Superior temporal gyrus (tissue), 1 donor: ENCODE results near the gene PTK6.

Experiments used
- DNase-seq: peaks from one replicate; pipeline ENCODE4 v3.0.0-alpha.2; 2016; ENCODE audit errors: extremely low spot score

The PTK6 gene

GRCh38 chr20:63557481-63557891, 20.3 kb upstream of the PTK6 start:
- no peak for DNase-seq

- no peak for DNase-seq
These were observed 19.8 kb upstream of the PTK6 start for GRCh38 chr20:63556873-63557478.

- DNase-seq, result no peak
These were observed 18.6 kb upstream of the PTK6 start for GRCh38 chr20:63555661-63556381.

- DNase-seq, result no peak
These were observed 17.4 kb upstream of the PTK6 start for GRCh38 chr20:63554361-63555278.

- DNase-seq, result no peak
These were observed 16.7 kb upstream of the PTK6 start, which contains the start of gene FNDC11 for GRCh38 chr20:63553933-63554290. FNDC11 (plus strand) TSS chr20:63554159; CDS start chr20:63555664, 1,505 bp downstream.

GRCh38 chr20:63553251-63553932, 16.2 kb upstream of the PTK6 start:
- DNase-seq, result no peak

- DNase-seq, result no peak
These were observed 15.5 kb upstream of the PTK6 start for GRCh38 chr20:63552481-63553249.

GRCh38 chr20:63551068-63551467, 13.9 kb upstream of the PTK6 start:
- no peak for DNase-seq

GRCh38 chr20:63549679-63550282, 12.6 kb upstream of the PTK6 start:
- no peak for DNase-seq

- DNase-seq, result no peak
These were observed 11.8 kb upstream of the PTK6 start for GRCh38 chr20:63549019-63549418.

GRCh38 chr20:63548542-63548941, 11.4 kb upstream of the PTK6 start:
- DNase-seq, result no peak

- DNase-seq, result no peak
These were observed 10.7 kb upstream of the PTK6 start, which contains the start of gene SRMS for GRCh38 chr20:63547725-63548480. SRMS (minus strand) TSS chr20:63547749; CDS start chr20:63547463, 286 bp downstream.

- DNase-seq, result no peak
These were observed 10.0 kb upstream of the PTK6 start for GRCh38 chr20:63546956-63547724.

GRCh38 chr20:63546256-63546955, 9.2 kb upstream of the PTK6 start:
- no peak for DNase-seq

- no peak for DNase-seq
These were observed 8.6 kb upstream of the PTK6 start for GRCh38 chr20:63545814-63546213.

GRCh38 chr20:63544958-63545516, 7.9 kb upstream of the PTK6 start:
- no peak for DNase-seq

- DNase-seq, result no peak
These were observed 7.2 kb upstream of the PTK6 start for GRCh38 chr20:63544241-63544957.
